ENCODE data around the gene RNF214.
"Not testable (repeated sequence)": the region's sequence is repeated elsewhere in the genome, so short reads cannot be mapped to it uniquely, and the experiment has no call there.

Gene RNF214

GRCh38 chr11:117232092-117232878 lies at the start of gene RNF214:
Gene RNF214, plus strand, starts transcription at chr11:117232671. Its CDS starts 1,602 bp downstream, at chr11:117234273.
- DNase-seq (ENCODE audit: low spot score) = peak; percentile 89

DNA sequence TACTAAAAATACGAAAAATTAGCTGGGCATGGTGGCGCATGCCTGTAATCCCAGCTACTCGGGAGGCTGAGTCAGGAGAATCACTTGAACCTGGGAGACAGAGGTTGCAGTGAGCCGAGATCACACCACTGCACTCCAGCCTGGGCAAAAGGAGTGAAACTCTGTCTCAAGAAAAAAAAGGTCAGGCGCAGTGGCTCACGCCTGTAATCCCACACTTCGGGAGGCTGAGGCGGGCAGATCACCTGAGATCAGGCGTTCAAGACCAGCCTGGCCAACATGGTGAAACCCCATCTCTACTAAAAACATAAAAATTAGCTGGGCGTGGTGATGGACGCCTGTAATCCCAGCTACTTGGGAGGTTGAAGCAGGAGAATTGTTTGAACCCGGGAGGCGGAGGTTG lies 49.3 kb upstream of the RNF214 start:
- not testable (repeated sequence) for DNase-seq (ENCODE audit: low spot score)

DNA sequence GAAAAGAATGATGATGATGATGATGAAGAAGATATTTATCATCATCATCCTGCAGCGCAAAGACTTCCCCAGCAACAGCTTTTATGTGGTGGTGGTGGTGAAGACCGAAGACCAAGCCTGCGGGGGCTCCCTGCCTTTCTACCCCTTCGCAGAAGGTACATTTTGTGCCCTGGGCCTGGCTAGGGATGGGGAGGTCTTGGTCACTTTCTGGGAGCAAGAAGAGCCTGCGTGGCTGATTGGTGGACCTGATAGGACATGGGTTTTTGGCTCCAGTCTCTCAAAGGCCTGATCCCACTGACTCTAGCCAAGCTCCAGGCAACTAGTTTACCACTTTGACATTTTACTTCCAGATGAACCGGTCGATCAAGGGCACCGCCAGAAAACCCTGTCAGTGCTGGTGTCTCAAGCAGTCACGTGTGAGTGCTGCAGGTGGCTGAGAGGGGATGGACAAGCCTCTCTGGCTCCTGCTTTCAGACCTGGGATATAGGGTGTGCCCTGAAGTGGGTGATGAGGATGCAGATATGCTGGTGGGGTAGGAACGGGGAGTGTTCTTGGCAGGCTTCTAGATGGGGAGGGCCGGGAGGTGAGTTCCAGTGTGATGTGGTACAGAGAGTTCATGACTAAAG lies 48.6 kb upstream of the RNF214 start:
- no peak for DNase-seq (ENCODE audit: low spot score)

GRCh38 chr11:117185736-117186430 lies 46.6 kb upstream of the RNF214 start:
- DNase-seq (ENCODE audit: low spot score) = no peak

GRCh38 chr11:117186431-117186761 lies 46.1 kb upstream of the RNF214 start:
- no peak for DNase-seq (ENCODE audit: low spot score)

DNA sequence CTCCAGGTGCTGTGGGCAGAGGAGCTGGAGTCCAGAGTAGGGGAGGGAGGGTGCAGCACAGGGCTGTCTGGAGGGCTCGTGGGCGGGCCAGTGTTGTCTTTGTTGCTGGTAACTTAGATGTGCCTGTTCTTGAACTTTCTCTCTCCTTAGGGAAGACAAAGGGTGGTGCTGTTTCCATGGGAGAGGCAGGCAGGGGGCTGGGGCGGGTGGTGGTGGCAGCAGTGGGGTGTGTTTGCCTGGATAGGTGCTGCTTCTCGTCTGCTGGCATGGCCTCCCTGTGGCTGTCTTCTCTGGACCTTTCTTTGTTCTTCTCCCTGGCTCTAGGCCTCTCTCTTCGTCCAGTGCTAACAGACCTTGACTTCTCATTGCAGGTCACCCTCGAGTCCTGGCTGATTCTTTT lies 45.5 kb upstream of the RNF214 start:
- DNase-seq (ENCODE audit: low spot score) = no peak

- peak; percentile 28 for DNase-seq (ENCODE audit: low spot score)
Observed at GRCh38 chr11:117187428-117187798, 45.1 kb upstream of the RNF214 start.

- peak; percentile 35 for DNase-seq (ENCODE audit: low spot score)
Observed at GRCh38 chr11:117187799-117188481, 44.5 kb upstream of the RNF214 start.

GRCh38 chr11:117188620-117189081 lies 43.8 kb upstream of the RNF214 start:
- DNase-seq (ENCODE audit: low spot score) = peak; percentile 37

- DNase-seq (ENCODE audit: low spot score) = no peak
Observed at GRCh38 chr11:117189191-117189940, 43.1 kb upstream of the RNF214 start.

GRCh38 chr11:117189941-117190544 lies 42.4 kb upstream of the RNF214 start:
- DNase-seq (ENCODE audit: low spot score) = no peak

- no peak for DNase-seq (ENCODE audit: low spot score)
Observed at GRCh38 chr11:117191680-117192400, 40.6 kb upstream of the RNF214 start.

GRCh38 chr11:117192401-117192875 lies 40.0 kb upstream of the RNF214 start:
- DNase-seq (ENCODE audit: low spot score) = no peak

DNA sequence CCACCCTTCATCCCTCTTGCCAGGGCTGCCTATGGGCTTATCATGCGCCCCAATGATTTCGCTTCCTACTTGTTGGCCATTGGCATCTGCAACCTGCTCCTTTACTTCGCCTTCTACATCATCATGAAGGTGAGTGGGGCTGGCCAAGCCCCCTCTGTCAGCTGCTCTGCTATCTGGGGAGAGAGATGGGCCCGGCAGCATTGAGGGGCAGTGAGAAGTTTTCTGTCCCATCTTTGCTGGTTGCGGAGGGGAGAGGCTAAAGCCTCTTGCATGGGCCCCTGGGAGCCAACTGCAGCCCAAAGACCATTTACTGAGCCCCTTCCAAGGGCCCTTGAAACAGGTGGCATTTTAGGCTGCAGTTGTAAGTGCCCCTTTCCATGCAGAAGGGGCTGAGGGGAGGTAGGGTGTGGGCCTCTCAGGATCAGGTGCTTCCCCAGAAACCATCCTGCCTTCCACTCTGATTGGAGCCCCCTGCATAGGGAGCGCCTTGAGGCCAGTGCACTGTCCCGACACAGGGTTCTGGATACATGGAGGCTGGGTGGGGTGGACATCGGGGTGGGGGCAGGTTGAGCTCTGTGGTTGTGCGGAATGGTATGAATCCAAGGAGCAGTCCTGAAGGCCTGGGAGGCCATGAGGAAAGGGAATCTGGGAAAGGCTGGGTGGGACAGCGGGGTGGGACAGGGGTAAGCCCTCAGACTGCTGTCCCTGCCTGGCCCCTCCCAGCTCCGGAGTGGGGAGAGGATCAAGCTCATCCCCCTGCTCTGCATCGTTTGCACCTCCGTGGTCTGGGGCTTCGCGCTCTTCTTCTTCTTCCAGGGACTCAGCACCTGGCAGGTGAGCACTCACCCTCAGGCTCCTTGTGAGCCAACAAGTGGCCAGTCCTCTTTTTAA lies 39.1 kb upstream of the RNF214 start:
- DNase-seq (ENCODE audit: low spot score) = no peak

GRCh38 chr11:117194267-117194666 lies 38.2 kb upstream of the RNF214 start:
- DNase-seq (ENCODE audit: low spot score) = no peak

DNA sequence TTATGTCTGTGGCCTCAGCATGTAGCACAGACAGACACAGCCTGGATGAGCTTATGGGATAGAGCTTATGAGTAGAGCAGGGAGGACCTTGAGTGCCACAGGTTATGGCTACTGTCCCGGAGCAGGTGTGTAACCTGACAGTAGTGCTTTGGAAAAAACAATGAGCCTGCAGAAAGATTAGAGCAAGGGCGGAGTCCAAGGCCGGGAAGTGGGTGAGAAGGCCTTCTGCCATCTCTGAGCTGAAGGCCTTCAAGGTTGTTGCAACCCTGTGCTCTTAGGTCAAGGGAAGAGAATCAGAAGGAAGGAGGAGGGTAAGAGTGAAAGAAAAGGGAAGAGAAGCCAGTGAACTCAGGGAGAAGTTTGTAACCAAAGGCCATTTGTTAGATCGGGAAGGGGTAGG lies 37.2 kb upstream of the RNF214 start:
- DNase-seq (ENCODE audit: low spot score) = no peak

DNA sequence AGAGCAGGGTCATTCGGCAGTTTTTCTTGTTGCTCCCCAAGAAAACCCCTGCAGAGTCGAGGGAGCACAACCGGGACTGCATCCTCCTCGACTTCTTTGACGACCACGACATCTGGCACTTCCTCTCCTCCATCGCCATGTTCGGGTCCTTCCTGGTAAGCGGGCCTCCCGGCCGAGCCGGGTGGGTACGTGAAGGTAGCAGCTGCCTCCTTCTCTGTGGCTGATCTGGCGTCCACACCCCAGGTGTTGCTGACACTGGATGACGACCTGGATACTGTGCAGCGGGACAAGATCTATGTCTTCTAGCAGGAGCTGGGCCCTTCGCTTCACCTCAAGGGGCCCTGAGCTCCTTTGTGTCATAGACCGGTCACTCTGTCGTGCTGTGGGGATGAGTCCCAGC lies 36.7 kb upstream of the RNF214 start:
- DNase-seq (ENCODE audit: low spot score) = no peak

DNA sequence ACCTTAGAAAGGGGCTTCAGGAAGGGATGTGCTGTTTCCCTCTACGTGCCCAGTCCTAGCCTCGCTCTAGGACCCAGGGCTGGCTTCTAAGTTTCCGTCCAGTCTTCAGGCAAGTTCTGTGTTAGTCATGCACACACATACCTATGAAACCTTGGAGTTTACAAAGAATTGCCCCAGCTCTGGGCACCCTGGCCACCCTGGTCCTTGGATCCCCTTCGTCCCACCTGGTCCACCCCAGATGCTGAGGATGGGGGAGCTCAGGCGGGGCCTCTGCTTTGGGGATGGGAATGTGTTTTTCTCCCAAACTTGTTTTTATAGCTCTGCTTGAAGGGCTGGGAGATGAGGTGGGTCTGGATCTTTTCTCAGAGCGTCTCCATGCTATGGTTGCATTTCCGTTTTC lies 35.5 kb upstream of the RNF214 start:
- no peak for DNase-seq (ENCODE audit: low spot score)
